Effector CD4-positive, alpha-beta T cell (primary cell): ENCODE measurements around the gene RHBG.
"Not testable (repeated sequence)": the region's sequence is repeated elsewhere in the genome, so short reads cannot be mapped to it uniquely, and the experiment has no call there.

ENCODE experiments used
- DNase-seq: peaks from one replicate; pipeline ENCODE4 v3.0.0-alpha.2; 2020

Gene RHBG

DNA sequence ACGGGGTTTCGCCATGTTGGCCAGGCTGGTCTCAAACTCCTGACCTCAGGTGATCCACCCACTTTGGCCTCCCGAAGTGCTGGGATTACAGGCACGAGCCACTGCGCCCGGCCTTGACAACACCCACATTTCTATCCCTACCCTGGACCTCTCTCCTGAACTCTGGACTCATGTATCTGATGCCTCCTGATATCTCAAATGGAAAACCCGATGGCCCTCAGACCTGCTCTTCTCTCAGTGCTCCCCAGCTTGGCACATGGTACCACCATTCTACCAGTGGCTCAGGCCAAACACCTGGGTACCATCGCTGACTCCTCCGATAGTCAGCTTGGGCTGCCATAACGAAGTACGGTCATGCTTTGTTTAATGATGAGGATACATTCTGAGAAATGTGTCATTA, 8.5 kb upstream of the RHBG start:
- no peak for DNase-seq

DNA sequence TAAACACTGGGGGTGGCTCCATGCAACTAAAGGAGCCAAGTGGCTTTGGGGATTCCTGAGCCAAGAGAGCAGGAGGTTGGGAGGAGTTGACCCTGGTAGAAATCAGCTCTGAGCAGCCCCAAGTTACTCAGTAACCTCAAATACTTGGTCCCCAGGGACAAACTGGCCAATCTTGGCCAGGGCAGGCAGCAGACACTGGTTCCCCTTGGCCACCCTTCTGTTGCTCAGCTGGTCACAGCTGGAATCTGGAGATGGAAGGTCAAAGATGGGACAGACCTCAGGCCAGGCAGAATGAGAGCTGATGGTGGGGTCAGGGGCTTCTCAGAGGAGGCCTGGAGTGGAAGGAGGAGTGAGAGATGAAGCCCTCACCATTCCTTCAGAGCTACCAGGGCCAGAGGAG, 3.3 kb upstream of the RHBG start:
- DNase-seq = no peak

DNA sequence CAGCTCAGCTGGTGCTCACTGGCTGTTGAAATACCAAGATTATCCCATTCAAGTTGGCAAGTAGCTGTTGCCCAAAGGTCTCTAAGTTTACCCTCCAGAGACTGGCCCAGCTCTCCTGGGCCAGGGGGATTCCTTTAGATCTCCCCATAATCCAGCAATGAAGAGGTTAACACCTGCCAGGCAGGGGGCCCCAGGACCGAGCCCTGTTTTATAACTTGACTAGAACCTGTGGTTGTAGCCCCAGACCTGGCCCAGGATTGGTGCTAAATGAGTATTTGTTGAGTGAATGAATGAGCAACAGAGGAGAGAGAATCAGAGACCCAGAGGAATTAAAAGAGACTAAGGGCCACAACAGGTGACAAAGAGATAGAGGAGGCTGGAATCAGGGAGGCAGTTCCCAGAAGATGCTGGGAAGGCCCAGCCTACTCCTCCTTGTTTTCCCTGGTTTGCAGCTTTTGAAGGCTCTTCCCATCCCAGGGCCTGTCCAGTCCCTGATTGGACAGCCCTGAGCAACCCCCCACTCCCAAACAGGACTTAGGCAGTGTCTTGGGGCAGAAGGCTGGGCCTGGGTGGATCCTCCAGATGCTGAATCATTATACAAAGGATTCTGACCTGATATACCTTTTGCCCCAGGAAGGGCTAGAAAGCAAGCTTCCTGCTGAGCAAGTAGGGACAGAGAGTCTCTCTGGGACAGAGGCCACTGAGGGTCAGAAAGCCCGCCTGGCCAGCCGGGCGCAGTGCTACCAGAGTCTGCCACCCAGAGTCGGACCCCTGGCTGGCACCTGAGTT, 2.4 kb upstream of the RHBG start:
- no peak for DNase-seq

DNA sequence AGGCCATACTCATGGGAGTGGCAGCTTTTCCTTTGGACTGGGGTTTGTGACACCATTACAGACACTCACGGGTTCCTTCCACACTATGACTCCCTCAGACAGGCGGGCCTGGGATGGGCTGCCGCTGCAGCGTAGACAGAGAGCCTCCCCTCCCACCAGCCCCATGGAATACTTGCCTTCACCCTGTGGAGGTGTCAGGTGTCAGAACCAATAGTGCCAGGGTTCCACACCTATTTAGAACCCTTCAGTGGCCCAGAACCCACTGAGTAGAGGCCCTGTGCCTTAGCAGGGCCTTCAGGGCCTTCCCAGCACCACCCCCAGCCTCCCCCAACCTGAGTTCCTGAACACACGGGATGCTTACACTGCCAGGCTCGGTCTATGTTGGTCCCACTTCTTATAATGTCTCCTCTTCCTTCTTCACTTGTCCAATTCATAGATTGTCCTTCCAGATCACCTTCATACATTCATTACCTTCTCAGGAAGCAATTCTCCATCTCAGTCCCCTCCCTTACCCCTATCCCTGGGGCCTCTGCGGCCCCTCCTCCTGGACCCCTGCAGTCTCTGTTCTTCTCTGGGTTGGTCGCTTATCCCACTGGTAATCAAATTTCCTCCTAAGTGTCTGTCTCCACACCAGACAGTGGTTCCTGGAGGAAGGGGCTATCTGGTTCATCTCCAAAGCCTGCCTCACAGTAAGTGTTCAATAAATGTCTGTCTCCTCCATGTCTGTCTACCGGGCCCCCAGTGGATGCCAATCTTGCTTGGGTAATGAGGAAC, 1.4 kb upstream of the RHBG start:
- no peak for DNase-seq

DNA sequence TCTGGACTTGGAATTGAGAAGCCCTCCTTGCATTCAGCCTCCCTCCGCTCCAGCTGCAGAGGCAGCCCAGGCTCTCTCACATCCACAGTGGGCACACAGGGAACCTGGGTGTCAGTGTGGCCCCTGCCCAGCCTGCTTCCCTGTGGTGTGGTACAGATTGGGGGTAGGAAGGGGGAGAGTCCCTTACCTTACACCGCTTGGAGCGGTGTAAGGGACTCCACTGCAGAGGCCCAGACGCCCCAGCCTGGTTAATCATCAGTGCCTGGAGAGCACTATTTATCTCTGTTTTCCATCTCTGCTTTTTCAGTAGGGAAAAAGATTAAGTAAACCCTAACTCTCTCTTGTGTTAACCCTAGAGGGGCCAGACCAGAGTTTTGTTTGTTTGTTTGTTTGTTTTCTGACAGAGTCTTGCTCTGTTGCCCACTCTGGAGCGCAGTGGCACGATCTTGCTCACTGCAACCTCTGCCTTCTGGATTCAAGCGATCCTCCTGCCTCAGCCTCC, 803 bp upstream of the RHBG start:
- DNase-seq = no peak

DNA sequence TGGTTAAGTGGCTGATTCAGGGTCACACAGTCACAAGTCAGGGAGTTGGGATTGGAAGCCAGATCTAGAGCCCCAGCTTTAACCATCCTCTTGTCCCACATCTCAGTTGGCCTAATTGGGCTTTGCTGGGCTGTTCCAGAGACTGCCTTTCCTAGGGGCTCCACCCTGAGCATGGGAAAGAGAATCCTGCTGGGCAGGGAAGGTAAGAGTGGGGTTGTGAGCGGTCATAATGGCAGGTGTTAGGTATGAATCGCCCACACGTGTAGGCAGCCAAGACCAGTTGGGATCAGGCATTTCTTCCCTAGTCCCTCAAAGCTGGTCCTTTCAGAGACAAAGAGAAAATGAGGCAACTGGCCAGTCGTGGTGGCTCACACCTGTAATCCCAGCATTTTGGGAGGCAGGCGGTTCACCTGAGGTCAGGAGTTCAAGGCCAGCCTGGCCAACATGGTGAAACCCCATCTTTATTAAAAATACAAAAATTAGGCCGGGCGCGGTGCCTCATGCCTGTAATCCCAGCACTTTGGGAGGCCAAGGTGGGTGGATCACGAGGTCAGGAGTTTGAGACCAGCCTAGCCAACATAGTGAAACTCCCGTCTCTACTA, 775 bp downstream of the RHBG start:
- not testable (repeated sequence) for DNase-seq

DNA sequence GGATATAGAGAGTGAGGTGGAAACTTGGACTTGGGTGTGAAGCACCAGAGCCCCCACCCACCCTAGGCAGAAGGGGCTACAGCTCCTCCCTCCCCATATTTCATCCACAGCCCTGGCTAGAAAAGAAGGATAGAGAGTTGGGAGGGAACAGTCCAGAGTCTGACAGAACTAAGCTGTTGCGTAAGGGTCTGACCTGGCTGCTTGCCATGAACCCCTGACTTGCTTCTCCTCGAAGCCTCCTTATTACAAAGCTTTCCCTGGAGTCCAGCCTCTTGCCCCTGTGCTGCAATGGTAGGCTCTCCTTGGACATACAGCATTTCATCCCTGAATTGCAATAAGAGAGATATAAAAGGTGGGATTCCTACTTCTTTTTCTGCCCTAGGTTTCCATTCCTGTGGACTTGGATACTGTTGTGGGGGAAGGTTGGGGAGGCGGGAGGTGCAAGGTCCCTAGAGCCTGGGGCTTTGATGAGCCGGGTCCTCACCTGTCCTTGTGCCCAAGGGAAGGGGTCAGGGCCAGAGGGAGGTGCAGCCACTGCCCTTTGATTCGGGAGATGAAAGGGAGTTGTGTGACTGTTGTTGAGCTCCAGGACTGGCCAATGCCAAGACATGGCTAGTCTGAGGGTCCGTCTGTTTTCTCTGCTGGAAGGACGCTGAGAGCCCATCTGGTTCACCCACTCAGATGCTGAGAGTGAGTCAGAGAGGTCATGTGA, 2.7 kb downstream of the RHBG start:
- DNase-seq = no peak

DNA sequence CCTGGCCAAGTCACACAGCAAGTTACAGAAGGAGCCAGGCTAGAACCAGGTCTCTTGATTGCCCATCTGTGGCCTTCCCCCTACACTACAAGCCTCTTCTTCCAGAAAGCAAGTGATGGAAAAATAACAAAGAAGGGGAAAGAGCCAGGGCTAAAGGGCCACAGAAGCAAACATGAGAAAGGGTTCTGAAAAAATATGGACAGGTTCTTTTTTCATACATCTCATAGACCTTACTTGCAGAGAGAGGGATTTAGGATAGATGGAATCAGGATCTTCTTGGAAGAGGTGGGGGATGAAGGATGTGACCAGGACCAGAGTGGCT, 3.2 kb downstream of the RHBG start:
- no peak for DNase-seq

DNA sequence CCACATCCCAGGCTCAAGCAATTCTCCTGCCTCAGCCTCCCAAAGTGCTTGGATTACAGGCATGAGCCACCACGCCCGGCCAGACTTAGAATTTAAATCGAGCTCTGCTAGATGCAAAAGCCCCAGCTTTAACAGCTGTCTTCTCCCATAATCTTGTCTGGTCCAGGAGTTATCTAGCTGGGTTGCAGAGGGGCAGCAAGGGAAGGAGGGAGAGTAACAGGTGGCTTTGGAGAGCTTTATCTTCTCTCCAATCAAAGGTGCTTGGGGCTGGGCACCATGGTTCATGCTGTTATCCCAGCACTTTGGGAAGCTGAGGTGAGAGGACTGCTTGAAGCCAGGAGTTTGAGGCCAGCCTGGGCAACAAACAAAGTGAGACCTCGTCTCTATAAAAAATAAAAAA, 3.9 kb downstream of the RHBG start:
- no peak for DNase-seq

DNA sequence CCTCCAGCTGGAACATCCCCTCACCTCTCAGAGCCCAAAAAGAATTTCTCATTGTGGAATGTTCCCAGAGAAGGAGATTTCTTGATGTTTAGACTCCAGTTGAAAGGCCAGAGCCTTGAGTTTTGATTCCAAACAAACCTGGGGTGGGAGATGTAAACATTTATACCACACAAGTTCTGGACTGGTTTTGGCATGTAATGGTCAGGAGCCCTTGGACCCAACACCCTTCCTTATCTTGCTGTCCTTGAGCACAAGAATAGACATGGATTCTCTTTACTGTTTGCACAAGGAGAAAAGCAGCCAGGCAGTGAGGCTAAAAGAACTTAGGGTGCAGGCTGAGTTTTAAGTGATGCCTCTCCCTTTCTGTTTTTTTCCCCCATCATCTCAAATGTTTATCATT, 4.5 kb downstream of the RHBG start:
- DNase-seq = no peak

DNA sequence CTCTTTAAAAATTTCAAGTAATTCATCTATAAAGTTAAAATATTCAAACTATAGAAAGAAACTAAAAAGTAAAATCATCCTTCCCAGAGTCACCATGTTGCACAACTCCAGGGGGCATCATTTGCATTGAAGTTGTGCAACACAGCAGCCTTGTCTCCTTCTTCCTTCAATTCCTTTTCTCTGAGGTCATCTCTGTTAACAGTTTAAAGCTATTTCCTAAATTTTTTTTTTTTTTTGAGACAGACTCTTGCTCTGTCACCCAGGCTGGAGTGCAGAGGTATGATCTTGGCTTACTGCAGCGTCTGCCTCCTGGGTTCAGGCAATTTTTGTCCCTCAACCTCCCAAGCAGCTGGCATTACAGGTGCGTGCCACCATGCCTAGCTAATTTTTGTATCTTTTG, 7.1 kb downstream of the RHBG start:
- no peak for DNase-seq

DNA sequence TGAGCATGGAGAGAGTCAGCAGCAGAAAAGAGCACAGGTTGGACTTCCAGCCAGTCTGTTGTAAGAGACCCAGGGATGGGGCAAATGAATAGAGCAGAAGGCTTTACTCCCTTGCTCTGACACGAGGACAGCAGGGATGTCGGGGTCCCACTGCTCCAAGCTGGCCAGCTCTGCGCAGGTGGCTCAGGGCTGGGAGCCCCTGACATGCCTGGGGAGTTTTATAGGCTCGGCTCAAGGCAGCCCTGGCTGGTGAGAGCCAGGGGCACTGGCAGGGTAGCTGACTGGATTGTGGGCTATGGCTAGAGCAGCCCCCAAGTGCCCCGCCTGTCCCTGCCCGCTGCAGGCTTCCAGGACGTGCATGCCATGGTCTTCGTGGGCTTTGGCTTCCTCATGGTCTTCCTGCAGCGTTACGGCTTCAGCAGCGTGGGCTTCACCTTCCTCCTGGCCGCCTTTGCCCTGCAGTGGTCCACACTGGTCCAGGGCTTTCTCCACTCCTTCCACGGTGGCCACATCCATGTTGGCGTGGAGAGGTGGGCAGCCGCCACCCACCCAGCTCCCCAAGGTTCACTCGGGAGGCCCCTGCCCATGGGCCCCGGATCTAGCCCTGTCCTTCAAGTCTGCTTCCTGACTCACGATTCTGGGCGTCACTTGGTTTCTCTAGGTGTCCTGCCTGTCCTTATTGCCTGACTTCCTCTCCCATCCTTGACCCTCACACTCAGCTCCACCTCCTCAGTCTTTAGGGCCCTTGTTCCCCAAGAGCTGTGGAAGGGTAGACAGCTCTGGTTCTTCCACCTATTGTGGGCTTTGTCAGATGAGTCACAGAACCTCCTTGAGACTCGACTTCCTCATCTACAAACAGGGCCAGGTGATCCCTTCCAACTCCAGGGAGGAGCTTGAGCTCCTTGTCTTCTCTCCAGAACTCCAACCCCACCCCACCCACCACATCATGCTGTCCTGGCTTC, 8.2 kb downstream of the RHBG start:
- DNase-seq = no peak

DNA sequence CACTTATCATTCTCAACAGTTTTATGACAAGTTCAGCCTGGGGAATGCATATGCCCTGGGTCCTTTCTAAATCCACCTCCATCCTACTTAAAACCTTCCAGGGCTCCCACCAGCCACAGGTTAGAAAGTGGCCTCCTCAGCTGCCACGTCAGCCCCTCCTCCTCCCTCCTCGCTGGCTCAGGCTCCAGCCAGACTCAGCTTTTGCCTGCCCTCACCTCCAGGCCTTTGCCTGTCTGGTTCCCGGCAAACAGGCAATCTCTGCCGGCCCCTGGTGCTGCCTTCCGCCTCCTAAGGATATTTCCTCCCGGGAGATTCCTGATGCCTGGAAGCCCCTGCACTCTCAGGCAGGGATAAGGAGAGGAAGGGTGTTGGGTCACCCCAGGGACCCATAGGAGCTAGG, 9.5 kb downstream of the RHBG start:
- no peak for DNase-seq

DNA sequence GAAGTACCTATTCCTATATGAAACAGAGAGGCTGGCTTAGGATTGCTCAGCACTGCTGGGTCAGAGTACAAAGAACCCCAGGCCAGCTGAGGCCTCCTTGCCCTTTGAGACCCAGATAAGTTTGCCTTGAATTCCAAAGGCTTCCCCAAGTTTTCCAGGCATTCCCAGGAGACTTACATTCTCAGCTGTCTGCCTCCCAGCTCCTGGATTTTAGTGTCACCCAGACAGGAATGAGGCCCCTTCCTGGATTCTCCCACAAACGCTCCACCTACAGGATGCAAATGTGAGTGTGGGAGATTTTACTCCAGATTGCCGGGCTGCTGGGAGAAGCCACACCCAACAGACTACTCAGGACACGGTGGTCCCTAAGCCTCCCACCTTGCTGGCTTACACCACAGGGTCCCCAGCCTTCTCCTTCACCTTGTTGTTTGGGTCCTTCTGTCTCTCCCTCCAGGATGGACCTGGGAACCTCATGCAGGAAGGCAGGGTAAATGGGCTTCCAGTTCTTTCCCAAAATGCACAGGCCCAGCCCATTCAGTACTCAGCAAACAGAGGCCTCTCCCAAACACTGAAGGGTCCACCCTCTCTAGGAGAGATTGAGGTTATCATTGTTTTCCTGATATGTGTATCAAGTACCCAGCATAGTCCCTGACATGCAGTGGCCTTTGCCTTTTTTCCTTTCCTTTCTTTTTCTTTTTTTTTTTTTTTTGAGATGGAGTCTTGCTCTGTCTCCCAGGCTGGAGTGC, 10.6 kb downstream of the RHBG start:
- DNase-seq = no peak

DNA sequence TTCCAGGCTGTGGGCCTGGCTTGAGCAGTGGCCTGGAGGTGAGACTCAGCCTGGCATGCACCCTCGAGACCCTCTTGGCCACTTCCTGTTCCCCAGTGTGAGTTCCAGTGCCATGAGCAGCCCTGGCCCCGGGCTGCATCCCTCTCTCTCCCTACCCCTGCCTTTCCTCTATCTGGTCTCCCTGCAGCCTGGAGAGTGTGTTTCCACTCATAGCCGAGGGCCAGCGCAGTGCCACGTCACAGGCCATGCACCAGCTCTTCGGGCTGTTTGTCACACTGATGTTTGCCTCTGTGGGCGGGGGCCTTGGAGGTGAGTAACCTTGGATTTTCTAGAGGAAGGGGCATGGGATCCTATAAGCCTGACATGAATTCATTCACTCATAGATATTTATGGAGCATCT, 13.6 kb downstream of the RHBG start:
- DNase-seq = no peak

DNA sequence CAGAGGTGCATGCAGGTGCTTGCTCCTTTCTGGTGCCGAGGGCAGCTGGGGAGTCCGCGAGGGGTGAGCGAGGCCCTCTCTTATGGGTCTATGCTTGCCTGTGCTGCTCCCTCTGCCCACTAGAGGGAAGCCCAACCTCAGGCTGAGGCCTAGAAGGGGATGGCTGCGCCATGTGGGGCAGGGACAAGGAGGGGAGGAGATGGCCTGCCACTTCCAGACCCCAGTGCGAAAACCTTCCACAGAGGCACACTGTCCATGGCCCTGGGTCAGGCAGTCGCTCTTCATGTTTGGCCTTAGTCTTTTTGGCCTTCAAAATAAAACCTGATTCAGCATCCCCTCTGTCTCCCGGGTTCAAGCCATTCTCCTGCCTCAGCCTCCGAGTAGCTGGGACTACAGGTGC, 14.0 kb downstream of the RHBG start:
- peak; percentile 49 for DNase-seq

DNA sequence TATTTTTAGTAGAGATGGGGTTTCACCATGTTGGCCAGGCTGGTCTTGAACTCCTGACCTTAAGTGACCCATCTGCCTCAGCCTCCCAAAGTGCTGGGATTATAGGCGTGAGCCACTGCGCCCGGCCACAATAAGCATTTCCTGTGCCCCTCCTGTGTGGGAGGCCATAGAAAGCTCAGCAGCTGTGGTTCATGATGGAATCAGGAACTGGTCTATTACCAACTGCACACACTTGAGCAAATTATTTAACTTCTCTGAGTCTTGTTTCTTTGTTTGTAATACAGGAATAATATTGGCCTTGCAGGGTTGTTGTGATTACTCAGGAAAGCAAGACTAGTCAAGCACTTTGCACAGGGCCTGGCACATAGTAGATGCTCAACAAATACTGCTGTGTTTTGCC, 15.0 kb downstream of the RHBG start:
- DNase-seq = no peak

DNA sequence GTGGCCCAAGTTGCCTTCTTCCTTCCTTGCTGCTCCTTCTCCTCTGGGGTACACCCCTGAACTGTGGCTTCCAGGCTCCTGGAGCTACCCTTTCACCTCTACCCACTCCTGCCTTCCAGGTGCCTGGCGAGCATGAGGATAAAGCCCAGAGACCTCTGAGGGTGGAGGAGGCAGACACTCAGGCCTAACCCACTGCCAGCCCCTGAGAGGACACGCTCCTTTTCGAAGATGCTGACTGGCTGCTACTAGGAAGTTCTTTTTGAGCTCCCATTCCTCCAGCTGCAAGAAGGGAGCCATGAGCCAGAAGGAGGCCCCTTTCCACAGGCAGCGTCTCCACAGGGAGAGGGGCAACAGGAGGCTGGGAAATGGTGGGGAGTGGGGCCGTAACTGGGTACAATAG, 15.6 kb downstream of the RHBG start:
- DNase-seq = no peak

DNA sequence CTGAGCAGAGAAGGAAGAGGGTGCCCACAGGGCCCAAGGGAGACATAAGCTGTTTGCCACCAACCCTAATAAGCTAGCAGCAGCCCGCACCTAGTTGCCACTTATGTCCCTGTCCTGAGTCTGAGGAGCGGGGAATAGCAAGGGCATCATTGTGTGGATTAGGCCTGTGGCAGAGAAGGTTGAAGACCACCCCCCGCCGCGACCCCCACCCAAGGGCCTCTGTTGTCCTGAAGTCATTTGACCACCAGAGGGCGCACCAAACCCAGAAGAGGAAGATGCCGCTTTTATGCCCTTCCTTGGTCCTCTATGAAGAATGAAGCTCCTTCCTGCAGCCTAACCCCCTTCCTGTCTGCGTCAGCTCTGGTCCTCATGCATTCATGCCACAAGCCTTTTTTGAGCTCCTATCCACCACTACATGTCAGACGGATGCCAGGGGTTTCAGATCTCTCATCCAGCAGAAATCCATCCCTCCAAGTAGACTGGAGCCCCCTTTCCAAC, 16.6 kb downstream of the RHBG start:
- DNase-seq = peak; percentile 77

DNA sequence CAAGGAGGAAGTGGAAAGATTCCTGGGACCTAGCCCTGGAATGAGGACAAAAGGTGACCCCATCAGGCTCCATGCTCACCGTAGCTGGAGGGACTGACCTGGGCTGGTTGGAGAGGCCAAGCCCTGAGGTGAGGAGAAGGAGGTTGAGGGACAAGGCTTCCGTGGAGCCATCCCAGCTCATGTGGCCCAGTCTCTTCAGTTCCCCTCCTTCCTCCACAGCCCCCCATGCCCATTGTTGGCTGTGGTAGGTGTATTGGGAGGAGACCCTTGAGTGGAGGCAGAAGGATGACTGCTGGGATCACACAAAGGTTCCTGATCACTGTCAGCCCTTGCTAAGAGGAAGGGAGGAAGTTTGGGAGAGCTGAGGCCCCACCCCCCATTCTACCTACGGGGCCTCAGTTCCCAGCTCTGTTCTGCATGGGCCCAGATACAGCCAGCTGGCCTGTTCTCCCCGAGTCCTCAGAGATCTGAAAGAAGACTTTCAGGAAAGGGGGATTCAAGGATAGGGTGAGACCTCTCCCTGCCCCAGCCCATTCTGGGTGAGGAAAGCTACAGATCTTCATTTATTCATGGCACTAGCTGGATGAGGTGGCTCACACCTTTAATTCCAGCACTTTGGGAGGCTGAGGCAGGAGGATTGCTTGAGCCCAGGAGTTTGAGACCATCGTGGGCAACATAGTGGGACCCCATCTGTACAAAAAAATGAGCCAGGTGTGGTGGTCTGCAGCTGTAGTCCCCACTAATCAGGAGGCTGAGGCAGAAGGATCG, 17.3 kb downstream of the RHBG start:
- DNase-seq = no peak
